T-cell (primary cell): Measurements from ENCODE around the gene CROCC. TPM values are rescaled to one million over a fixed set of nuclear protein-coding genes. Genes with fewer than 3 reads are reported as not detected.

ENCODE experiments used
- ATAC-seq, 4 experiments: fragments of 200-7000 bp in 3 of 4; fragments of 150-1000 bp in 1 of 4; cut with Tn5 transposase; replicated peaks in 1 of 4; 1 replicate in 3 of 4; 2 replicates in 1 of 4; pipeline ENCODE4 v1.10.0; 2021; ENCODE audit warnings: moderate library complexity in 3 of 4, mild to moderate bottlenecking in 2 of 4, moderate number of reproducible peaks in 1 of 4
- CTCF ChIA-PET, 2 donors: fragments of 300-600 bp; sonication (Branson Sonifier 250); formaldehyde crosslinking; loops; one replicate each; lab custom pipeline; 2022; ENCODE audit warnings: antibody characterized with exemption in 2 of 2; lab: Charles Lee
- POLR2A ChIA-PET, 2 donors: fragments of 300-600 bp; sonication (Branson Sonifier 250); formaldehyde crosslinking; loops; one replicate each; lab custom pipeline; 2022; ENCODE audit warnings: antibody characterized with exemption in 2 of 2; lab: Charles Lee
- DNase-seq, 35 experiments: peaks; one replicate each; pipeline versions ENCODE4 v3.0.0 to v3.0.0-alpha.2; 2013 to 2023
- H3K27ac ChIP-seq: one replicate; pipeline ENCODE4 v1.5.1; 2013; ENCODE audit warnings: low read length
- H3K27me3 ChIP-seq, 2 experiments: replicated peaks in 1 of 2; 1 replicate in 1 of 2; 2 replicates in 1 of 2; pipeline versions ENCODE4 v1.6.1 to v1.7.0; 2013; ENCODE audit warnings: low read length in 1 of 2, mixed read lengths in 1 of 2; ENCODE audit not compliant: control insufficient read depth in 2 of 2, insufficient read depth in 2 of 2; ENCODE audit errors: extremely low read depth in 1 of 2
- H3K36me3 ChIP-seq, 2 donors: 1 replicate in 1 of 2; 2 replicates in 1 of 2; pipeline versions ENCODE4 v1.6.1 to v1.7.0; 2013; ENCODE audit warnings: low read length in 1 of 2; ENCODE audit not compliant: control insufficient read depth in 2 of 2, insufficient read depth in 1 of 2; ENCODE audit errors: extremely low read depth in 1 of 2
- H3K4me1 ChIP-seq, 2 experiments: 1 replicate in 1 of 2; 2 replicates in 1 of 2; pipeline versions ENCODE4 v1.6.1 to v1.7.0; 2013; ENCODE audit warnings: low read length in 2 of 2, mixed read lengths in 1 of 2; ENCODE audit not compliant: insufficient read depth in 2 of 2, control insufficient read depth in 1 of 2; ENCODE audit errors: extremely low read depth in 1 of 2
- H3K4me3 ChIP-seq, 2 donors: 1 replicate in 1 of 2; 2 replicates in 1 of 2; pipeline versions ENCODE4 v1.5.1 to v1.7.0; 2013; ENCODE audit warnings: mild to moderate bottlenecking in 2 of 2, low read length in 1 of 2, moderate library complexity in 1 of 2; ENCODE audit not compliant: control insufficient read depth in 1 of 2; ENCODE audit errors: extremely low read depth in 1 of 2
- H3K9me3 ChIP-seq: 2 replicates; pipeline ENCODE4 v1.7.0; 2013
- H3K27ac Mint-ChIP-seq, 2 donors: one replicate each; pipeline ENCODE4 v1.8.0; 2020 to 2021; ENCODE audit warnings: mild to moderate bottlenecking in 2 of 2, mixed read lengths in 2 of 2
- H3K27me3 Mint-ChIP-seq, 2 donors: one replicate each; pipeline ENCODE4 v1.8.0; 2021 to 2022; ENCODE audit warnings: mixed read lengths in 2 of 2
- H3K36me3 Mint-ChIP-seq: one replicate; pipeline ENCODE4 v1.8.0; 2021; ENCODE audit warnings: mixed read lengths
- H3K4me1 Mint-ChIP-seq, 3 donors: one replicate each; pipeline ENCODE4 v1.8.0; 2020 to 2022; ENCODE audit warnings: mixed read lengths in 3 of 3, mild to moderate bottlenecking in 1 of 3
- H3K4me3 Mint-ChIP-seq, 3 donors: one replicate each; pipeline ENCODE4 v1.8.0; 2020 to 2022; ENCODE audit warnings: mild to moderate bottlenecking in 3 of 3, mixed read lengths in 3 of 3, moderate library complexity in 3 of 3
- H3K9me3 Mint-ChIP-seq, 3 donors: one replicate each; pipeline ENCODE4 v1.8.0; 2020 to 2022; ENCODE audit warnings: mixed read lengths in 3 of 3
- WGBS: methylation state at CpG from one replicate; pipeline ENCODE4 v1.1.5; 2013; ENCODE audit warnings: missing lambda C conversion rate; ENCODE audit not compliant: insufficient coverage; 5-methylcytosine and 5-hydroxymethylcytosine counted together
- total RNA-seq, 35 experiments: library from RNA in 6 of 35; stranded (reverse) in 6 of 35; fragments of 120-200 nt in 1 of 35; gene quantifications; one replicate each; pipeline versions ENCODE4 v1.2.1 to v1.2.4 and lab custom pipeline; 2013 to 2026

The CROCC gene
- total RNA-seq, 5 donors from 2014 or later (not counting 1 experiment from before 2014, with no cell fraction given) = 59.3 to 104 (median 86.4) TPM

DNA sequence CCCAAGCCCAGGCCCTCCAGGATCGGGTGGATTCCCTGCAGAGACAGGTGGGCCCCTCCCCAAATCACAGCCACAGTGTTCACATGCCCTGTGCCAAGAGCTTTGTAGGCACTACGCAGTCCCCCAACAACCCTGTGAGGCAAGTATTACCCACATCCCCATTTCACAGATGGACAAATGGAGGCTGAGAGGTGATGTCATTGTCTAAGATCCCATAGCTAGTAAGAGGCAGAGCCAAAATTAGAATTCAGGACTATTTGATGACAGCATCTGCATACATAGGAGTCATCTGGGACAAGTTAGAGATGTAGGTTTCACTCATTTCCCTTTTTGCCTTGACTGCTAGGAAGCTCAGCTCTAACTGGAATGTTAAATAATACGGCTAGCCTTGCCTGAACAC, 46.6 kb downstream of the CROCC start:
- no peak overlapping the region for H3K27ac ChIP-seq
- no peak for DNase-seq
- no peaks in the 10 kb centered on the region for H3K4me1 ChIP-seq
- Mint-ChIP-seq H3K9me3 (no peaks in the 10 kb centered on the region), H3K4me3 (no peak overlapping the region), H3K4me1 (peaks cover 0 to 5% (median 0%) of the 10 kb centered on the region in 3 donors), H3K36me3 (peaks cover 22% of the 10 kb centered on the region), H3K27me3 (no peaks in the 10 kb centered on the region), H3K27ac (no peak overlapping the region)
- POLR2A ChIA-PET = no interaction called here
- H3K36me3 ChIP-seq = peaks cover 10 to 15% of the 10 kb centered on the region in 2 donors
- CTCF ChIA-PET = no interaction called here
- WGBS = no CpG with 5 or more reads among the region's 3 CpGs
- no peak overlapping the region for H3K4me3 ChIP-seq
- no peak for ATAC-seq
- H3K27me3 ChIP-seq = no peaks in the 10 kb centered on the region
- no peaks in the 10 kb centered on the region for H3K9me3 ChIP-seq

GRCh38 chr1:16969057-16969611, 47.4 kb downstream of the CROCC start:
- CTCF ChIA-PET = no interaction called here
- no peak for DNase-seq
- WGBS = 96% methylated on average over 14 of the region's 14 CpGs
- peaks cover 0 to 5% (median 0%) of the 10 kb centered on the region in 3 donors for H3K4me1 Mint-ChIP-seq
- peaks cover 10 to 15% of the 10 kb centered on the region in 2 donors for H3K36me3 ChIP-seq
- H3K4me3 ChIP-seq = no peak overlapping the region
- ATAC-seq = no peak
- H3K36me3 Mint-ChIP-seq = peaks cover 22% of the 10 kb centered on the region
- POLR2A ChIA-PET = no interaction called here
- H3K27ac Mint-ChIP-seq = no peak overlapping the region
- no peaks in the 10 kb centered on the region for H3K27me3 ChIP-seq
- H3K27me3 Mint-ChIP-seq = no peaks in the 10 kb centered on the region
- no peak overlapping the region for H3K4me3 Mint-ChIP-seq
- H3K9me3 Mint-ChIP-seq = no peaks in the 10 kb centered on the region
- H3K27ac ChIP-seq = no peak overlapping the region
- H3K4me1 ChIP-seq = no peaks in the 10 kb centered on the region
- H3K9me3 ChIP-seq = no peaks in the 10 kb centered on the region

- Mint-ChIP-seq H3K4me1 (peaks cover 0 to 5% (median 0%) of the 10 kb centered on the region in 3 donors), H3K27ac (no peak overlapping the region), H3K4me3 (no peak overlapping the region), H3K36me3 (peaks cover 22% of the 10 kb centered on the region), H3K9me3 (no peaks in the 10 kb centered on the region), H3K27me3 (no peaks in the 10 kb centered on the region)
- POLR2A ChIA-PET = no interaction called here
- ATAC-seq (no peak), DNase-seq (no peak)
- H3K4me3 ChIP-seq = no peak overlapping the region
- CTCF ChIA-PET = no interaction called here
- no peak overlapping the region for H3K27ac ChIP-seq
- H3K4me1 ChIP-seq = no peaks in the 10 kb centered on the region
- no peaks in the 10 kb centered on the region for H3K27me3 ChIP-seq
- H3K36me3 ChIP-seq = peaks cover 10 to 15% of the 10 kb centered on the region in 2 donors
- 98% methylated on average over 5 of the region's 12 CpGs for WGBS
- H3K9me3 ChIP-seq = no peaks in the 10 kb centered on the region
Measured at GRCh38 chr1:16969651-16970050, 47.9 kb downstream of the CROCC start.

GRCh38 chr1:16970132-16970910, 48.6 kb downstream of the CROCC start:
- Histone ChIP-seq H3K9me3 (no peaks in the 10 kb centered on the region), H3K27me3 (no peaks in the 10 kb centered on the region), H3K27ac (no peak overlapping the region), H3K36me3 (peaks cover 10 to 15% of the 10 kb centered on the region in 2 donors), H3K4me1 (no peaks in the 10 kb centered on the region), H3K4me3 (no peak overlapping the region)
- H3K27ac Mint-ChIP-seq = no peak overlapping the region
- H3K27me3 Mint-ChIP-seq = no peaks in the 10 kb centered on the region
- CTCF ChIA-PET = no interaction called here
- H3K9me3 Mint-ChIP-seq = no peaks in the 10 kb centered on the region
- peaks cover 17% of the 10 kb centered on the region for H3K36me3 Mint-ChIP-seq
- ATAC-seq = no peak
- peaks cover 0 to under 1% (median 0%) of the 10 kb centered on the region in 3 donors for H3K4me1 Mint-ChIP-seq
- POLR2A ChIA-PET = no interaction called here
- no peak overlapping the region for H3K4me3 Mint-ChIP-seq
- WGBS = 96% methylated on average over 24 of the region's 28 CpGs
- no peak for DNase-seq

GRCh38 chr1:16971341-16972188, 49.8 kb downstream of the CROCC start:
- no peak overlapping the region for H3K27ac Mint-ChIP-seq
- ChIA-PET CTCF (no interaction called here), POLR2A (no interaction called here)
- H3K4me3 Mint-ChIP-seq = no peak overlapping the region
- Histone ChIP-seq H3K27me3 (no peaks in the 10 kb centered on the region), H3K9me3 (no peaks in the 10 kb centered on the region), H3K4me1 (no peaks in the 10 kb centered on the region), H3K36me3 (peaks cover 3 to 9% of the 10 kb centered on the region in 2 donors), H3K4me3 (no peak overlapping the region), H3K27ac (no peak overlapping the region)
- H3K9me3 Mint-ChIP-seq = no peaks in the 10 kb centered on the region
- H3K36me3 Mint-ChIP-seq = peaks cover 8% of the 10 kb centered on the region
- 89% methylated on average over 21 of the region's 28 CpGs for WGBS
- ATAC-seq = no peak
- DNase-seq = no peak
- H3K27me3 Mint-ChIP-seq = no peaks in the 10 kb centered on the region
- no peaks in the 10 kb centered on the region for H3K4me1 Mint-ChIP-seq

GRCh38 chr1:16972189-16972895, 50.6 kb downstream of the CROCC start:
- ChIA-PET POLR2A (no interaction called here), CTCF (no interaction called here)
- Histone ChIP-seq H3K27ac (no peak overlapping the region), H3K4me1 (no peaks in the 10 kb centered on the region), H3K9me3 (no peaks in the 10 kb centered on the region), H3K36me3 (peaks cover 3 to 6% of the 10 kb centered on the region in 2 donors), H3K27me3 (no peaks in the 10 kb centered on the region), H3K4me3 (no peak overlapping the region)
- no peak overlapping the region for H3K27ac Mint-ChIP-seq
- no peak overlapping the region for H3K4me3 Mint-ChIP-seq
- WGBS = 85% methylated on average over 3 of the region's 11 CpGs
- H3K27me3 Mint-ChIP-seq = no peaks in the 10 kb centered on the region
- no peaks in the 10 kb centered on the region for H3K4me1 Mint-ChIP-seq
- no peaks in the 10 kb centered on the region for H3K9me3 Mint-ChIP-seq
- DNase-seq (no peak), ATAC-seq (no peak)
- peaks cover 5% of the 10 kb centered on the region for H3K36me3 Mint-ChIP-seq
